Natural killer cell (primary cell): ENCODE measurements around the gene METAP1D. TPM values are rescaled to one million over a fixed set of nuclear protein-coding genes. Genes with fewer than 3 reads are reported as not detected.
"Not testable (repeated sequence)": the region's sequence is repeated elsewhere in the genome, so short reads cannot be mapped to it uniquely, and the experiment has no call there.

ENCODE experiments used
- ATAC-seq, 3 donors: fragments of 150-1000 bp in 2 of 3; fragments of 200-7000 bp in 1 of 3; cut with Tn5 transposase; 1 replicate in 1 of 3; 2 replicates in 2 of 3; pipeline ENCODE4 v1.10.0; 2021; ENCODE audit warnings: mild to moderate bottlenecking in 2 of 3, moderate library complexity in 2 of 3
- DNase-seq, 2 donors: peaks; one replicate each; pipeline versions ENCODE4 v3.0.0 to v3.0.0-alpha.2; 2013 to 2021; ENCODE audit warnings: mixed read lengths in 1 of 2
- H3K27ac ChIP-seq: one replicate; pipeline ENCODE4 v1.5.1; 2013; ENCODE audit warnings: mild to moderate bottlenecking, low read length
- H3K27me3 ChIP-seq: one replicate; pipeline ENCODE4 v1.6.1; 2013; ENCODE audit warnings: low read length; ENCODE audit not compliant: control insufficient read depth, insufficient read depth
- H3K36me3 ChIP-seq: one replicate; pipeline ENCODE4 v1.6.1; 2013; ENCODE audit warnings: low read length; ENCODE audit not compliant: control insufficient read depth, insufficient read depth
- H3K4me1 ChIP-seq: one replicate; pipeline ENCODE4 v1.6.1; 2013; ENCODE audit warnings: low read length; ENCODE audit not compliant: control insufficient read depth, insufficient read depth
- H3K4me3 ChIP-seq: one replicate; pipeline ENCODE4 v1.5.1; 2013; ENCODE audit warnings: low read length
- H3K9me3 ChIP-seq: one replicate; pipeline ENCODE4 v1.6.1; 2013; ENCODE audit warnings: low read length; ENCODE audit not compliant: control insufficient read depth, insufficient read depth
- H3K27ac Mint-ChIP-seq, 2 donors: one replicate each; pipeline ENCODE4 v1.8.0; 2022; ENCODE audit warnings: mild to moderate bottlenecking in 2 of 2, mixed read lengths in 2 of 2, moderate library complexity in 1 of 2
- H3K27me3 Mint-ChIP-seq, 2 donors: one replicate each; pipeline ENCODE4 v1.8.0; 2022; ENCODE audit warnings: low read depth in 2 of 2, mixed read lengths in 2 of 2
- H3K36me3 Mint-ChIP-seq: one replicate; pipeline ENCODE4 v1.8.0; 2022; ENCODE audit warnings: mixed read lengths
- H3K4me1 Mint-ChIP-seq, 2 donors: one replicate each; pipeline ENCODE4 v1.8.0; 2022; ENCODE audit warnings: mixed read lengths in 2 of 2
- H3K4me3 Mint-ChIP-seq: one replicate; pipeline ENCODE4 v1.8.0; 2022; ENCODE audit warnings: mild to moderate bottlenecking, moderate library complexity, mixed read lengths
- H3K9me3 Mint-ChIP-seq, 2 donors: one replicate each; pipeline ENCODE4 v1.8.0; 2022; ENCODE audit warnings: mixed read lengths in 2 of 2
- WGBS: methylation state at CpG from one replicate; pipeline ENCODE4 v1.1.7; 2013; ENCODE audit warnings: missing lambda C conversion rate; ENCODE audit not compliant: insufficient coverage; 5-methylcytosine and 5-hydroxymethylcytosine counted together
- intact Hi-C: fragments of 100-400 bp; cut with micrococcal nuclease; formaldehyde crosslinking; loops from one replicate; pipeline ENCODE4 v1.14.2; 2022
- total RNA-seq, 4 donors: library from RNA; stranded (reverse); fragments of 120-200 nt in 1 of 4; gene quantifications; one replicate each; pipeline versions ENCODE4 v1.2.3 to v1.2.4, GENCODE V29; 2013 to 2022
- TF ChIP-seq, protein P1 (sequence below): fragments of 200-600 bp; IDR thresholded peaks from one replicate; pipeline ENCODE4 v1.8.0; 2022; ENCODE audit warnings: antibody characterized with exemption

METAP1D gene
- total RNA-seq, 3 donors from 2014 or later (not counting 1 experiment from before 2014, with no cell fraction given), result 2.8 to 3.4 (median 3.2) TPM

DNA sequence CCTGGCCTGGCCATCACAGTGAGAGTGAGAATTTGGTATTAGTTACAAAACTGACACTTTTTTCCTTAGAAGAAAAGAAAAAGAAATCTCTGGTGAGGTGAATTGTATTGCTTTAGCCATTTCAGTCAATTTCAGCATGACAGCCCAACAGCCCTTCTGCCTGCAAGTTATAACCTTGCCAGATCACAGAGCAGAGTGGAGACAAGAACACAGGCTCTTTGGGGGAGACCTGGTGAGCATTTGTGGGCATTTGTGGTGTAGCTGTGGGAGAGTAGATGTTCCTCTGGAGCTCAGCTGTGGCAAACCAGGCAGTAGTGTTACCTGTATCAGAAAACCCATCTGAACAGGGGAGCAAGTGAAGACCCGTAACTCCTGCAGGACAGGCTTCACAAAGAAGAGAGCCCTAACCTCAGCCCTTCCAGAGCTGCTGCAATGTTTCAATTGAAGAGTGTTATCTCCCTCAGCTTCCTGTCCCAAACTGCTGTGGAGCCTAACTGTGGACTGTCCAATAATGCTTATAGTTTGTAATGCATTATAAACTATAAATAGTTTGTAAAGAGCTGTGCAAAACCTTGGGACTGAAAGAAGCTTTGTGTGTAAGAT is 62.8 kb downstream of the METAP1D start:
- H3K9me3 Mint-ChIP-seq, result no peaks in the 10 kb centered on the region
- no peak overlapping the region for H3K27ac ChIP-seq
- TF ChIP-seq, protein P1, sequence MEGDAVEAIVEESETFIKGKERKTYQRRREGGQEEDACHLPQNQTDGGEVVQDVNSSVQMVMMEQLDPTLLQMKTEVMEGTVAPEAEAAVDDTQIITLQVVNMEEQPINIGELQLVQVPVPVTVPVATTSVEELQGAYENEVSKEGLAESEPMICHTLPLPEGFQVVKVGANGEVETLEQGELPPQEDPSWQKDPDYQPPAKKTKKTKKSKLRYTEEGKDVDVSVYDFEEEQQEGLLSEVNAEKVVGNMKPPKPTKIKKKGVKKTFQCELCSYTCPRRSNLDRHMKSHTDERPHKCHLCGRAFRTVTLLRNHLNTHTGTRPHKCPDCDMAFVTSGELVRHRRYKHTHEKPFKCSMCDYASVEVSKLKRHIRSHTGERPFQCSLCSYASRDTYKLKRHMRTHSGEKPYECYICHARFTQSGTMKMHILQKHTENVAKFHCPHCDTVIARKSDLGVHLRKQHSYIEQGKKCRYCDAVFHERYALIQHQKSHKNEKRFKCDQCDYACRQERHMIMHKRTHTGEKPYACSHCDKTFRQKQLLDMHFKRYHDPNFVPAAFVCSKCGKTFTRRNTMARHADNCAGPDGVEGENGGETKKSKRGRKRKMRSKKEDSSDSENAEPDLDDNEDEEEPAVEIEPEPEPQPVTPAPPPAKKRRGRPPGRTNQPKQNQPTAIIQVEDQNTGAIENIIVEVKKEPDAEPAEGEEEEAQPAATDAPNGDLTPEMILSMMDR, result no peak
- H3K4me3 Mint-ChIP-seq, result no peak overlapping the region
- no peak overlapping the region for H3K4me3 ChIP-seq
- intact Hi-C loops, result no loop called here
- no peak overlapping the region for H3K27ac Mint-ChIP-seq
- H3K4me1 Mint-ChIP-seq, result no peaks in the 10 kb centered on the region
- ATAC-seq (no peak), DNase-seq (no peak)
- 50% methylated on average over 1 of the region's 1 CpG for WGBS
- H3K27me3 Mint-ChIP-seq, result peaks cover 3 to 15% of the 10 kb centered on the region in 2 donors
- no peaks in the 10 kb centered on the region for H3K9me3 ChIP-seq
- H3K27me3 ChIP-seq, result no peaks in the 10 kb centered on the region
- H3K36me3 Mint-ChIP-seq, result no peaks in the 10 kb centered on the region
- H3K36me3 ChIP-seq, result no peaks in the 10 kb centered on the region
- no peaks in the 10 kb centered on the region for H3K4me1 ChIP-seq

DNA sequence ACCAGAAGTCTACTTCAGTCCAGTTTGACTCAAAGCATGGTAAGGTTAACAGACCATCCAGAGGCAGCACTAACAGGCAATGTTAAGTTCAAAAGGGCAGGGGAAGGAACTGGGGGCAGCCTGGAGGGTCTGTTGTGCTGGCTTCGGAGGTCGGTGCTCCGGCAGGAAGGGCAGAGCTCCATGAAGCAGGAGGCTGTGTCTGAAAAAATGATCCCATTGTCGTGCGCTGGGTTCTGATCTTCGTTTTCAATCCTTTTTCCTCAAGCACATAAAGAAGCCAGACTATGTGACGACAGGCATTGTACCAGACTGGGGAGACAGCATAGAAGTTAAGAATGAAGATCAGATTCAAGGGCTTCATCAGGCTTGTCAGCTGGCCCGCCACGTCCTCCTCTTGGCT is 63.7 kb downstream of the METAP1D start:
- no peaks in the 10 kb centered on the region for H3K4me1 Mint-ChIP-seq
- TF ChIP-seq, protein P1, result no peak
- ATAC-seq, result no peak
- no peaks in the 10 kb centered on the region for H3K9me3 Mint-ChIP-seq
- DNase-seq, result no peak
- H3K9me3 ChIP-seq, result no peaks in the 10 kb centered on the region
- H3K27me3 Mint-ChIP-seq, result peaks cover 3 to 15% of the 10 kb centered on the region in 2 donors
- H3K27ac Mint-ChIP-seq, result no peak overlapping the region
- no peak overlapping the region for H3K4me3 Mint-ChIP-seq
- H3K36me3 Mint-ChIP-seq, result no peaks in the 10 kb centered on the region
- no peaks in the 10 kb centered on the region for H3K36me3 ChIP-seq
- no peak overlapping the region for H3K27ac ChIP-seq
- no peaks in the 10 kb centered on the region for H3K27me3 ChIP-seq
- H3K4me1 ChIP-seq, result no peaks in the 10 kb centered on the region
- H3K4me3 ChIP-seq, result no peak overlapping the region
- WGBS, result 98% methylated on average over 9 of the region's 9 CpGs
- intact Hi-C loops, result no loop called here

DNA sequence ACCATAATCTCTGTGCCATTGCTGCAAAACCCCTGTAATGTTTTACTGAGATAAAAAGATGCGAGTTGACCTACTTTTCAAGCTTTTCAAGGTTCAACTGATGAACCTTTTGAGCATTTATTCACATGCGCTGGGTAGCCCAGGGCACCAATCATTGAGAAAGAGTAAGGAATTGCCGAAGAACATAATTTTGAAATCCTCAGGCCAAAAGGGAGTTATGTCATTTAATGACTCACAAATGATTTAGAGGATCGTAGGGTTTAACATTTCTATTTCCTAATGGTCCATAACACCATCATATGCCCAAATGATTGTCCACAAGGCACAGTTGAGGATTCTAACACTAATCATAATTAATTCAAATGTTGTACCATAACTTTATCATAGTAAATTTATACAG is 65.4 kb downstream of the METAP1D start:
- H3K36me3 Mint-ChIP-seq, result no peaks in the 10 kb centered on the region
- H3K4me3 ChIP-seq, result no peak overlapping the region
- no peak overlapping the region for H3K27ac ChIP-seq
- TF ChIP-seq, protein P1, result no peak
- H3K9me3 Mint-ChIP-seq, result no peaks in the 10 kb centered on the region
- no peak overlapping the region for H3K4me3 Mint-ChIP-seq
- H3K4me1 Mint-ChIP-seq, result no peaks in the 10 kb centered on the region
- no peaks in the 10 kb centered on the region for H3K4me1 ChIP-seq
- ATAC-seq (no peak), DNase-seq (no peak)
- H3K36me3 ChIP-seq, result no peaks in the 10 kb centered on the region
- intact Hi-C loops, result no loop called here
- peaks cover 3 to 23% of the 10 kb centered on the region in 2 donors for H3K27me3 Mint-ChIP-seq
- no peaks in the 10 kb centered on the region for H3K27me3 ChIP-seq
- no peak overlapping the region for H3K27ac Mint-ChIP-seq
- no peaks in the 10 kb centered on the region for H3K9me3 ChIP-seq
- 98% methylated on average over 4 of the region's 4 CpGs for WGBS

DNA sequence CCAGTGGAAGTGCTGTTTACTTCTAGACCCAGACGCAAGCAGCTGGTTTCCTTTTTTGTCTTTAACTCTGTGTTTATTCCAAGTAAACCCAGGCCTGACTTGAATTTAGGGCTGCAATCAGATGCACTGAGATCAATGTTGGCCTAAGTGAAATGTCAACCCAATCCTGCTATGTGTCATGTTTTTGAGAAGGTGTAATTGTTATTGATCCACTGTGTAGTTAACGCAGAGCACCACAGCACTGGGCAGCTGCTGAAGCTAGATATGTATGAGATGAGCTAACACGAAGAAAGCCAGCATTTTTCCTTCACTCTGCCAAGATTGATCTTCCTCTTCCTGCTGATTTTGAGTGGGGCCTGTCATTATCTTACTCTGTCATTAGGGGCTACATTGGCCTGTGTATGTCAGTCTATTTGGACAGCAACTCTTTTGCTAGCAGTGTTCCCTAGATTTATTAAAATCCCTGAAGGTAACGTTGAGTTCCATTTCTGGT is 66.7 kb downstream of the METAP1D start:
- 93% methylated on average over 4 of the region's 4 CpGs for WGBS
- Mint-ChIP-seq H3K4me1 (no peaks in the 10 kb centered on the region), H3K4me3 (no peak overlapping the region), H3K27ac (no peak overlapping the region), H3K36me3 (no peaks in the 10 kb centered on the region), H3K27me3 (peaks cover 4 to 26% of the 10 kb centered on the region in 2 donors), H3K9me3 (no peaks in the 10 kb centered on the region)
- Histone ChIP-seq H3K4me3 (no peak overlapping the region), H3K27ac (no peak overlapping the region), H3K4me1 (no peaks in the 10 kb centered on the region), H3K36me3 (no peaks in the 10 kb centered on the region), H3K9me3 (no peaks in the 10 kb centered on the region), H3K27me3 (no peaks in the 10 kb centered on the region)
- ATAC-seq (no peak), DNase-seq (no peak)
- intact Hi-C loops, result no loop called here
- TF ChIP-seq, protein P1, result no peak

DNA sequence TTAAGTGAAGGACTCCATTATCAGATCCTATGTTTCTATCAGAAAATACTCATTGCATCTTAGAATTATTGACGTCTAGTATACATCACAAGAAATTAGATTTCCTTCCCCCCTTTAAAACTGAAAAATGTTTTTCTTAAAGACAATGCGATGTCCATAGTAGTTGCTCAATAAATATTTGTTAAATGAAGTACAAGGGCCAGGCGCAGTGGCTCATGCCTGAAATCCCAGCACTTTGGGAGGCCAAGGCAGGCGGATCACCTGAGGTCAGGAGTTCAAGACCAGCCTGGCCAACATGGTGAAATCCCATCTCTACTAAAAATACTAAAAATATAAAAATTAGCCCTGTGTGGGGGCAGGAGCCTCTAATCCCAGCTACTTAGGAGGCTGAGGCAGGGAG is 68.2 kb downstream of the METAP1D start:
- intact Hi-C loops, H3K9me3 ChIP-seq, H3K4me3 ChIP-seq, H3K36me3 Mint-ChIP-seq, DNase-seq, H3K4me3 Mint-ChIP-seq, H3K27me3 ChIP-seq, H3K4me1 Mint-ChIP-seq, ATAC-seq, H3K4me1 ChIP-seq, H3K36me3 ChIP-seq, H3K9me3 Mint-ChIP-seq, H3K27ac ChIP-seq, H3K27ac Mint-ChIP-seq: not testable (repeated sequence)
- 100% methylated on average over 2 of the region's 4 CpGs for WGBS
- peaks cover 8 to 32% of the 10 kb centered on the region in 2 donors for H3K27me3 Mint-ChIP-seq
